H1 (cell line): ENCODE results near the gene WDSUB1. TPM values are rescaled to one million over a fixed set of nuclear protein-coding genes. Genes with fewer than 3 reads are reported as not detected.

Experiments
- TCF12 ChIP-seq: IDR thresholded peaks from 2 replicates; pipeline ENCODE4 v1.6.1; 2011; ENCODE audit warnings: low read depth, mild to moderate bottlenecking, low read length
- YY1 ChIP-seq: IDR thresholded peaks from 2 replicates; pipeline ENCODE4 v1.6.1; 2011; ENCODE audit warnings: low read depth, mild to moderate bottlenecking, low read length
- polyA plus RNA-seq, 7 experiments: library from polyadenylated mRNA; depleted of rRNA in 3 of 7; stranded (reverse) in 5 of 7; unstranded in 2 of 7; fragments of >200 nt in 5 of 7; fragments of 200-250 nt in 2 of 7; gene quantifications; 1 replicate in 5 of 7; 2 replicates in 1 of 7; 4 replicates in 1 of 7; pipeline versions ENCODE4 v1.2.1 to v1.2.3, GENCODE V29; 2011 to 2013; ENCODE audit warnings: missing spikeins in 2 of 7, mixed read lengths in 2 of 7
- total RNA-seq: library from RNA; stranded (reverse); fragmentation: NEBNext Ultra II Directional; extraction: Animal tissue kit (Norgen Biotek cat#: 25700); gene quantifications from 2 replicates; pipeline ENCODE4 v1.2.1, GENCODE V29; 2021

The WDSUB1 gene
- total and polyA plus RNA-seq, 2 of the 8 experiments (the other 6 are each of a cell fraction or from before 2014, with no cell fraction given): 5.5 to 8.0 TPM

- TF ChIP-seq TCF12 (no peak), YY1 (no peak)
- TF ChIP-seq, all 59 proteins: peak for 0
Measured at GRCh38 chr2:159199761-159200465, 86.6 kb downstream of the WDSUB1 start (continued).
